Esophagus (tissue), 2 donors: Measurements from ENCODE around the gene WDR5. TPM values are rescaled to one million over a fixed set of nuclear protein-coding genes. Genes with fewer than 3 reads are reported as not detected.

Experiments used
- H3K27ac ChIP-seq, 2 donors: one replicate each; pipeline ENCODE4 v1.5.1; 2013; ENCODE audit warnings: low read depth in 2 of 2, mild to moderate bottlenecking in 2 of 2, inconsistent platforms in 1 of 2, low read length in 1 of 2, moderate library complexity in 1 of 2
- H3K27me3 ChIP-seq, 2 donors: one replicate each; pipeline ENCODE4 v1.6.1; 2013; ENCODE audit warnings: low read length in 2 of 2, control low read depth in 1 of 2, mild to moderate bottlenecking in 1 of 2; ENCODE audit not compliant: insufficient read depth in 2 of 2, control insufficient read depth in 1 of 2
- H3K36me3 ChIP-seq, 2 donors: one replicate each; pipeline ENCODE4 v1.6.1; 2013; ENCODE audit warnings: low read length in 1 of 2; ENCODE audit not compliant: control insufficient read depth in 2 of 2, insufficient read depth in 2 of 2
- H3K4me1 ChIP-seq, 2 donors: one replicate each; pipeline ENCODE4 v1.6.1; 2013; ENCODE audit warnings: low read length in 1 of 2; ENCODE audit not compliant: control insufficient read depth in 2 of 2, insufficient read depth in 2 of 2
- H3K4me3 ChIP-seq, 2 donors: one replicate each; pipeline ENCODE4 v1.5.1; 2013; ENCODE audit warnings: low read length in 2 of 2, mild to moderate bottlenecking in 2 of 2, low read depth in 1 of 2, moderate library complexity in 1 of 2
- H3K9me3 ChIP-seq, 2 donors: one replicate each; pipeline ENCODE4 v1.6.1; 2013; ENCODE audit warnings: mild to moderate bottlenecking in 2 of 2, low read depth in 1 of 2, low read length in 1 of 2, moderate library complexity in 1 of 2; ENCODE audit not compliant: control insufficient read depth in 2 of 2, insufficient read depth in 1 of 2
- WGBS, 2 donors: extraction: QIAGEN DNeasy Blood & Tissue Kit; methylation state at CpG; one replicate each; pipeline ENCODE4 v1.1.7; 2013; 5-methylcytosine and 5-hydroxymethylcytosine counted together
- polyA plus RNA-seq, 2 donors: library from polyadenylated mRNA; stranded (reverse); fragments of 200-250 nt; gene quantifications; one replicate each; pipeline ENCODE4 v1.2.3, GENCODE V29; 2013
- donor health status: healthy with polysubstance abuse.
- donor health status: Bipolar disorder and iron deficiency.

Gene WDR5
- polyA plus RNA-seq, 2 donors = 17.3 to 21.1 TPM

DNA sequence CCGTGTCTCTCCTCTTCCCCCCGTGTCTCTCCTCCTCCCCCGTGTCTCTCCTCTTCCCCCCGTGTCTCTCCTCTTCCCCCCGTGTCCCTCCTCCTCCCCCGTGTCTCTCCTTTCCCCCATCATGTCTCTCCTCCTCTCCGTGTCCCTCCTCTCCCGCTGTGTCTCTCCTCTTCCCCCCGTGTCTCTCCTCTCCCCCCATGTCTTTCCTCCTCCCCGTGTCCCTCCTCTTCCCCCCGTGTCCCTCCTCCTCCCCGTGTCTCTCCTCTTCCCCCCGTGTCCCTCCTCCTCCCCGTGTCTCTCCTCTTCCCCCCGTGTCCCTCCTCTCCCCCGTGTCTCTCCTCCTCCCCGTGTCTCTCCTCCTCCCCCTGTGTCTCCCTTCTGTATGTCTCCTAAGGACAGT is 41.3 kb downstream of the WDR5 start:
- H3K36me3 ChIP-seq = no peaks in the 10 kb centered on the region
- WGBS, 2 donors = 54 to 62% methylated on average over 16 to 17 of the region's 17 CpGs

GRCh38 chr9:134177624-134178393 is 41.9 kb downstream of the WDR5 start:
- Histone ChIP-seq H3K4me3 (no peak overlapping the region), H3K27me3 (peaks cover 0 to 3% of the 10 kb centered on the region in 2 donors), H3K36me3 (no peaks in the 10 kb centered on the region), H3K4me1 (peaks cover 2% of the 10 kb centered on the region in 2 donors), H3K9me3 (no peaks in the 10 kb centered on the region), H3K27ac (no peak overlapping the region)
- WGBS, 2 donors = 77 to 83% methylated on average over 28 of the region's 28 CpGs

More for the DNA sequence above, 41.3 kb downstream of the WDR5 start:
- Histone ChIP-seq H3K27ac (no peak overlapping the region), H3K27me3 (peaks cover 0 to 3% of the 10 kb centered on the region in 2 donors), H3K4me1 (peaks cover 2% of the 10 kb centered on the region in 2 donors), H3K9me3 (no peaks in the 10 kb centered on the region), H3K4me3 (no peak overlapping the region)

GRCh38 chr9:134178394-134178767 is 42.5 kb downstream of the WDR5 start:
- Histone ChIP-seq H3K9me3 (no peaks in the 10 kb centered on the region), H3K27me3 (peaks cover 0 to 3% of the 10 kb centered on the region in 2 donors), H3K4me1 (peaks cover 2% of the 10 kb centered on the region in 2 donors), H3K27ac (no peak overlapping the region), H3K36me3 (no peaks in the 10 kb centered on the region), H3K4me3 (no peak overlapping the region)
- 71 to 77% methylated on average over 8 to 9 of the region's 9 CpGs for WGBS, 2 donors

DNA sequence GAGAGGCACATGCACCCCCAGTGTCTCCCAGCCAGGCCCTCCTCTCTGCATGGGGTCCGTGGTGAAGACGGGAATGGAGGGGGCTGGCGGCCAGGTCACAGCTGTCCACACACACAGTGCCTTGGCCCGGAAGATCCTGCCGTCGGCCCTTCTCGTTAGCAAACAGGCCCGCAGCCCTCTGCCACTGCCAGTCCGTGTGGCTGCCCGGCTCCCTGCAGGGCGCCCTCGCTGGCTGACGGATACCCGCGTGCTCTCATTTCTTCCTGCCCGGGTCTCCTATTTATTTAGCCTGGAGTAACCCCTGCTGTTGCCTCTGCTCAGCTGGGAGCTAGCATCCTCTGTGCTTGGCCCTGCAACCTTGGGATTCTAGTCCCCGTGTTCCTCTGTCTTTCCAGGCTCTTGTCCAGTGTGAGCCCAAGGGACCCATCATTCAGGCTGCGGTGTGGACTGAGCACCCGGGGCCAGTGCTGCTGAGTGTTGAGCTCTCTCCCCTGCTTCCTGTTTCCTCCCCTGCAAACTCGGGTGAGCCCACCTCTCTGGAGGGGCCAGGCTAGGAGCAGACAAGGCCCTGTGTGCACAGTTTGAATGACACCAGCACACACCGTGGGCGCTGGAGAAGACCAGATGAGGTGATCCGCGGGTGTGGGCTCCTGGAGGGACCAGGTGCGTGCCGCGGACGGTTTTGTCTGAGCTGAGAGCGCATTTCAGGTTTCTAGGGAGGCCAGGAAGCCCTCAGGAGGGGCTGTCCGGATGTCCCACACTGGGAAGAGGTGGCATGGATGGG is 43.1 kb downstream of the WDR5 start:
- no peak overlapping the region for H3K27ac ChIP-seq
- no peak overlapping the region for H3K4me3 ChIP-seq
- WGBS, 2 donors = 54 to 58% methylated on average over 30 of the region's 30 CpGs
- H3K9me3 ChIP-seq = no peaks in the 10 kb centered on the region
- H3K36me3 ChIP-seq = no peaks in the 10 kb centered on the region
- peaks cover 0 to 3% of the 10 kb centered on the region in 2 donors for H3K27me3 ChIP-seq
- peaks cover 2% of the 10 kb centered on the region in 2 donors for H3K4me1 ChIP-seq

GRCh38 chr9:134179595-134179917 is 43.7 kb downstream of the WDR5 start:
- peaks cover 0 to 3% of the 10 kb centered on the region in 2 donors for H3K27me3 ChIP-seq
- 72 to 80% methylated on average over 5 to 6 of the region's 6 CpGs for WGBS, 2 donors
- H3K4me3 ChIP-seq = no peak overlapping the region
- peaks cover 0 to 2% of the 10 kb centered on the region in 2 donors for H3K4me1 ChIP-seq
- H3K36me3 ChIP-seq = no peaks in the 10 kb centered on the region
- no peaks in the 10 kb centered on the region for H3K9me3 ChIP-seq
- H3K27ac ChIP-seq = no peak overlapping the region

DNA sequence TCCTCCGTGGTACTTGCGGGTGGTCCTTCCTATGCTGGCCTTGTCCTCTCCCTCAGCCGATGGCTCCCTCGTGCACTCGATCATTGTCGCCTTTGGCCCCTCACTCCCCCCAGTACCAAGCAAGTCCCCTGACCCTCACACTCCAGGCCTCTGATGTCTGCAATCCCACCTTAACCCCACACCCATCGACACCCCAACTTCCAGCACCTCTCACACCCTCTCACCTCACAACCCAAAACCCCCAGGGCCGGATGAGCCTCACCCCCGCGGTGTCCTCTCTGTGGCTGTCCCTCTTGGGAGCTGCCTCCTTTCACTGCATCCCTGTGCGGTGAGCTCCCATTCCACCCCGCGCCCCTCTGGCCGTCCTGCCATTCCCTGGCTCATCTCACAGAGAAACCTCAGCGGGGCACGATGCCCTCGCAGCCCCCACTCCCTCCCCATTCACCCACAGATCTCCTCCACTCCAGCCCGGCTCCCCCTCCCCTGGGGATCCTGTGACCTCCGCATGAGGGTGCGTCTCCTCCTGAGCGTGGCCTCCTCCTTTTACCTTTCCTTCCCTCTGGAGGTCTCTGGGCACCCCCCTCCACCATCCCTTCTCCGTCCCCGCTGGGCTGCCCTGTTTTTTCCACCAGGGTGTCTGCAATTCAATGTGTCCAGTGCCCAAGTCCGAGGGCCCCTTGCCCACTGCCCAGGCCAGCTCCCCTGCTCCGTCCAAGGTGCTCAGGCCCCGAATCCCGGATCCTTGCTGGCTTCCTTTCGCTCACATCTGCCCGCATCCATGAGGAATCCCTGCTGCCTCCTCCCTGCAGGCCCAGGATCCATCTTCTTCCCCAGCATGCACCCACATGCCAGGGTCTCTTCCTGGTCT is 44.3 kb downstream of the WDR5 start:
- Histone ChIP-seq H3K9me3 (no peaks in the 10 kb centered on the region), H3K4me3 (no peak overlapping the region), H3K27me3 (peaks cover 0 to 3% of the 10 kb centered on the region in 2 donors), H3K36me3 (no peaks in the 10 kb centered on the region), H3K27ac (no peak overlapping the region), H3K4me1 (no peaks in the 10 kb centered on the region)
- 88 to 93% methylated on average over 29 of the region's 29 CpGs for WGBS, 2 donors

DNA sequence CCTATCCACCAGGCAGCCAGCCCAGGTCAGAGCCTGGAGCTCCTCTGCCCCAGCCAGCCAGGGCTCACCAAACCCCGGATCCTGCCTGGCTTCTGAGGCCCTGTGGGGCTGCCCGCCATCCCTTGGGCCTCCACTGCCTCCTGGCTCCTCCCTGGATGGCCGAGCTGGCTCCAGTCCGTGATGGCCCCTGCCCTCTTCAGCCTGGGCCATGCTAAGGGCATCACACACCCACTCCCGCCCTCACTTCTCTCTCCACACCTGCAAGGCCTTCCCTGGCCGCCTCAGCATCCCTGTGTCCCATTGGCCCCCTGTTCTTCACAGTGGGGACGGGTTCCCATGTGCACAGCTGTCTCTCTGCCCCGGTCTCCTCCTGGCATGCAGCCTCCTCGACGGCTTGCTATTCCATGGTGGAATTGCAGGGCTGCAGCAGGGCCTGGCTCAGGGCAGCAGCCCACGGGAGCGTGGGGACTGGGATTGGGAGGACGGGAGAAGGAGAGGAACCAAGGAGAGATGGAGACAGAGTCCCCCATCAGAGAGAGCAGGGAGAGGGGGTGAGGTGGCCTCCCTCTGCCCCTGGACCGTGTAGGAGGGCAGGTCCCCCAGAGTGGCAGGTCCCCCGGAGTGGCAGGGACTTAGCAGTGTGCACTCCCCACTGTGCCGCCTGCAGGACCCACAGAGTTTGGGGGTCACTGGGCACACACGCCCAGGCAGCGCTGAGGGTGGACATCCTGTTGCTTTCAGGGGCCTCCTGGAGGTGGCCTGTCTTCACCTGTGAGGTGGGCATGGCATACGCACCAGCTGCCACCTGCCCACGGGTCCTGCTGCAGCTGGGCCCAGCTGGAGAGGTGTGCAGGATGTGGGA is 45.1 kb downstream of the WDR5 start:
- H3K4me3 ChIP-seq = no peak overlapping the region
- no peak overlapping the region for H3K27ac ChIP-seq

GRCh38 chr9:134181648-134182034 is 45.8 kb downstream of the WDR5 start:
- Histone ChIP-seq H3K27ac (no peak overlapping the region), H3K27me3 (no peaks in the 10 kb centered on the region), H3K4me3 (no peak overlapping the region), H3K4me1 (no peaks in the 10 kb centered on the region), H3K9me3 (no peaks in the 10 kb centered on the region), H3K36me3 (no peaks in the 10 kb centered on the region)
- 71 to 78% methylated on average over 8 of the region's 8 CpGs for WGBS, 2 donors

More for the DNA sequence above, 45.1 kb downstream of the WDR5 start:
- no peaks in the 10 kb centered on the region for H3K9me3 ChIP-seq
- H3K36me3 ChIP-seq = no peaks in the 10 kb centered on the region
- H3K27me3 ChIP-seq = no peaks in the 10 kb centered on the region
- no peaks in the 10 kb centered on the region for H3K4me1 ChIP-seq
- 85 to 88% methylated on average over 20 of the region's 20 CpGs for WGBS, 2 donors
